ENCODE data around the gene LZIC.

LZIC gene

GRCh38 chr1:9910076-9910422 lies 33.1 kb downstream of the LZIC start, which contains the start of gene CTNNBIP1:
CTNNBIP1 (minus strand) TSS chr1:9910269; CDS start chr1:9872064, 38,205 bp downstream.
- DNase-seq: no peak

GRCh38 chr1:9909234-9910046 lies 33.8 kb downstream of the LZIC start:
- no peak for DNase-seq

- DNase-seq: no peak
Measured at GRCh38 chr1:9908871-9909233, 34.3 kb downstream of the LZIC start.

GRCh38 chr1:9907441-9907840 lies 35.8 kb downstream of the LZIC start:
- no peak for DNase-seq

GRCh38 chr1:9906466-9906865 lies 36.7 kb downstream of the LZIC start:
- no peak for DNase-seq

- no peak for DNase-seq
Measured at GRCh38 chr1:9905010-9905409, 38.2 kb downstream of the LZIC start.

GRCh38 chr1:9904596-9904995 lies 38.6 kb downstream of the LZIC start:
- DNase-seq: no peak

GRCh38 chr1:9903801-9904527 lies 39.2 kb downstream of the LZIC start:
- DNase-seq: no peak

GRCh38 chr1:9902060-9902452 lies 41.1 kb downstream of the LZIC start:
- DNase-seq: no peak

GRCh38 chr1:9901148-9902059 lies 41.8 kb downstream of the LZIC start:
- DNase-seq: no peak

GRCh38 chr1:9900142-9901043 lies 42.8 kb downstream of the LZIC start:
- DNase-seq: peak; percentile 38 to 73

- no peak for DNase-seq
Measured at GRCh38 chr1:9894115-9894514, 49.1 kb downstream of the LZIC start.

GRCh38 chr1:9892563-9893528 lies 50.3 kb downstream of the LZIC start:
- peak; percentile 29 to 84 for DNase-seq

- no peak for DNase-seq
Measured at GRCh38 chr1:9891207-9891606, 52.0 kb downstream of the LZIC start.

- peak in 1 of 2 donors; percentile 28 for DNase-seq
Measured at GRCh38 chr1:9890224-9890731, 52.9 kb downstream of the LZIC start.

GRCh38 chr1:9889411-9889810 lies 53.8 kb downstream of the LZIC start:
- no peak for DNase-seq

- DNase-seq: no peak
Measured at GRCh38 chr1:9888886-9889285, 54.3 kb downstream of the LZIC start.

- DNase-seq: no peak
Measured at GRCh38 chr1:9887070-9887469, 56.1 kb downstream of the LZIC start.

GRCh38 chr1:9886092-9886742 lies 57.0 kb downstream of the LZIC start:
- no peak for DNase-seq

- no peak for DNase-seq
Measured at GRCh38 chr1:9884805-9885204, 58.4 kb downstream of the LZIC start.
